Measurements from ENCODE around the gene EML6.

EML6 gene

DNA sequence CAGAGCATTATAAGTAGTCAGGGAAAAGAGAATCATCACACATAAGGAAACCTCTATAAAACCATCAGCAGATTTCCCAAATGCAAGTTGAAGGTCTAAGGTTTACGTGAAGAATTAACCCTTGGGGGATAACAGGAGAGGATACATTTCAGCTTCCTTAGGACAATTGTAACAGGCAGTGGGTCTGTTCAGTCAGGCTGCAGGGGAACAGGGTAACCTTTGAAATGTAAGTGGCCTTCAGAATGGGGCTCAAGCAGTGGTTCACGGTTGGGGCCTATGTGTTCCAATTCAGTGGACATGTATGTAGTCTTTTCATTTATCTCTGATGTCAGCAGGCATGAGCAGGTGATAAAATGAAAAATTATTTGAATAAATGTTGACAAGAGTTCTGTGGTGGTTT lies 139.3 kb downstream of the EML6 start:
- no peak overlapping the region for H3K4me2 ChIP-seq (ENCODE audit: low read length)
- no peaks in the 10 kb centered on the region for H3K27me3 ChIP-seq (ENCODE audit: low read depth, low read length)
- H4K20me1 ChIP-seq (ENCODE audit: insufficient read depth, low read length) = no peaks in the 10 kb centered on the region
- no peak overlapping the region for H3K27ac ChIP-seq (ENCODE audit: low read length)
- no peak overlapping the region for H3K9ac ChIP-seq (ENCODE audit: low read length)
- no peaks in the 10 kb centered on the region for H3K9me3 ChIP-seq (ENCODE audit: insufficient read depth, low read length)
- H3K4me3 ChIP-seq (ENCODE audit: low read length) = no peak overlapping the region
- H3K36me3 ChIP-seq (replicated peaks; ENCODE audit: low read depth, low read length) = no peaks in the 10 kb centered on the region
- TF ChIP-seq EZH2phosphoT487 (IDR thresholded peaks at IDR 0.05; ENCODE audit: low read depth) = no peak
- TF ChIP-seq, protein P1, sequence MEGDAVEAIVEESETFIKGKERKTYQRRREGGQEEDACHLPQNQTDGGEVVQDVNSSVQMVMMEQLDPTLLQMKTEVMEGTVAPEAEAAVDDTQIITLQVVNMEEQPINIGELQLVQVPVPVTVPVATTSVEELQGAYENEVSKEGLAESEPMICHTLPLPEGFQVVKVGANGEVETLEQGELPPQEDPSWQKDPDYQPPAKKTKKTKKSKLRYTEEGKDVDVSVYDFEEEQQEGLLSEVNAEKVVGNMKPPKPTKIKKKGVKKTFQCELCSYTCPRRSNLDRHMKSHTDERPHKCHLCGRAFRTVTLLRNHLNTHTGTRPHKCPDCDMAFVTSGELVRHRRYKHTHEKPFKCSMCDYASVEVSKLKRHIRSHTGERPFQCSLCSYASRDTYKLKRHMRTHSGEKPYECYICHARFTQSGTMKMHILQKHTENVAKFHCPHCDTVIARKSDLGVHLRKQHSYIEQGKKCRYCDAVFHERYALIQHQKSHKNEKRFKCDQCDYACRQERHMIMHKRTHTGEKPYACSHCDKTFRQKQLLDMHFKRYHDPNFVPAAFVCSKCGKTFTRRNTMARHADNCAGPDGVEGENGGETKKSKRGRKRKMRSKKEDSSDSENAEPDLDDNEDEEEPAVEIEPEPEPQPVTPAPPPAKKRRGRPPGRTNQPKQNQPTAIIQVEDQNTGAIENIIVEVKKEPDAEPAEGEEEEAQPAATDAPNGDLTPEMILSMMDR (IDR thresholded peaks at IDR 0.05; ENCODE audit: low read depth, low read length) = no peak
- H3K79me2 ChIP-seq (ENCODE audit: low read length) = no peaks in the 10 kb centered on the region
- H3K4me1 ChIP-seq (ENCODE audit: low read length) = peaks cover 13% of the 10 kb centered on the region
- no peak overlapping the region for H2AFZ ChIP-seq (ENCODE audit: low read depth, low read length)

DNA sequence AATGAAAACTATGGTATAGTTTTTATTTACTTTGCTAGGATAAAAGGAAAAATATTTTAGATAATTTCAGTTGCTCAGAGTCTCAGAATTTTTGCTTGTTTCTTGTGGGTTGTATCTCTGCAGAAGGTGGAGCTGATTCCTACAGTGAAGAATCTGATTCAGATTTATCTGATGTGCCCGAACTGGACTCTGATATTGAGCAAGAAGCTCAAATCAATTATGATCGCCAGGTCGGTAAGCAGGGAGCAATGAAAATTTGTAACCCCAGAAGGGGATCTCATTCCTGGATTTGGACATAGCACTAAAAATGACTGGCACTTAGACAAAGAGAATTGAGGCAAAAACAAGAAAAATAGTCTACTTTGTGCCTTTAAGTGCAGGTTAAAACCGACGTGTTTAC lies 140.2 kb downstream of the EML6 start:
- Histone ChIP-seq H3K9ac (ENCODE audit: low read length) (no peak overlapping the region), H3K4me3 (ENCODE audit: low read length) (no peak overlapping the region), H3K27me3 (ENCODE audit: low read depth, low read length) (no peaks in the 10 kb centered on the region), H3K27ac (ENCODE audit: low read length) (no peak overlapping the region), H3K79me2 (ENCODE audit: low read length) (no peaks in the 10 kb centered on the region), H3K9me3 (ENCODE audit: insufficient read depth, low read length) (no peaks in the 10 kb centered on the region), H3K36me3 (replicated peaks; ENCODE audit: low read depth, low read length) (no peaks in the 10 kb centered on the region), H4K20me1 (ENCODE audit: insufficient read depth, low read length) (no peaks in the 10 kb centered on the region), H3K4me1 (ENCODE audit: low read length) (peaks cover 15% of the 10 kb centered on the region), H2AFZ (ENCODE audit: low read depth, low read length) (no peak overlapping the region), H3K4me2 (ENCODE audit: low read length) (no peak overlapping the region)
- TF ChIP-seq, protein P1 (IDR thresholded peaks at IDR 0.05; ENCODE audit: low read depth, low read length) = no peak
- no peak for TF ChIP-seq EZH2phosphoT487 (IDR thresholded peaks at IDR 0.05; ENCODE audit: low read depth)

DNA sequence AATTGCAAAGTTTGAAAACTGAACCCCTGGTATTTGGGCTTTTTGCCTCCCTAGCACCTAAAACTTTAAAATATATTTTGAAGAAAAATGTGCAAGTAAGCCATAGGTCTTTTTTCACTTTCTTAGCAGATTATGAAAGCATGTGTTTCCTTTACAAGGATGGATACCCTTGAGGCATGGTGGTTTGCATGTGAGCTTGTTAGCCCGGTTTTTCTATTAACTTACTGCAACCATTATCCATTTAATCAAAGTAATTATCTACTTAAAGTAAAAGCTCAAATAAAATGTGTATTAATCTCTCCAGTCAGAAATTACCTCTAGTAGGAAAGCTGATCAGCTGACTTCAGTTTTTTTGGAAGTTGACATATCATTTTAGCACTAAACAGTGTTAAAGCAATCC lies 140.6 kb downstream of the EML6 start:
- Histone ChIP-seq H3K4me2 (ENCODE audit: low read length) (no peak overlapping the region), H2AFZ (ENCODE audit: low read depth, low read length) (no peak overlapping the region), H3K4me1 (ENCODE audit: low read length) (peaks cover 15% of the 10 kb centered on the region), H3K79me2 (ENCODE audit: low read length) (no peaks in the 10 kb centered on the region), H3K36me3 (replicated peaks; ENCODE audit: low read depth, low read length) (no peaks in the 10 kb centered on the region), H3K27me3 (ENCODE audit: low read depth, low read length) (no peaks in the 10 kb centered on the region), H3K9me3 (ENCODE audit: insufficient read depth, low read length) (no peaks in the 10 kb centered on the region), H3K27ac (ENCODE audit: low read length) (no peak overlapping the region), H4K20me1 (ENCODE audit: insufficient read depth, low read length) (no peaks in the 10 kb centered on the region), H3K4me3 (ENCODE audit: low read length) (no peak overlapping the region), H3K9ac (ENCODE audit: low read length) (no peak overlapping the region)
- no peak for TF ChIP-seq EZH2phosphoT487 (IDR thresholded peaks at IDR 0.05; ENCODE audit: low read depth)
- TF ChIP-seq, protein P1 (IDR thresholded peaks at IDR 0.05; ENCODE audit: low read depth, low read length) = no peak

DNA sequence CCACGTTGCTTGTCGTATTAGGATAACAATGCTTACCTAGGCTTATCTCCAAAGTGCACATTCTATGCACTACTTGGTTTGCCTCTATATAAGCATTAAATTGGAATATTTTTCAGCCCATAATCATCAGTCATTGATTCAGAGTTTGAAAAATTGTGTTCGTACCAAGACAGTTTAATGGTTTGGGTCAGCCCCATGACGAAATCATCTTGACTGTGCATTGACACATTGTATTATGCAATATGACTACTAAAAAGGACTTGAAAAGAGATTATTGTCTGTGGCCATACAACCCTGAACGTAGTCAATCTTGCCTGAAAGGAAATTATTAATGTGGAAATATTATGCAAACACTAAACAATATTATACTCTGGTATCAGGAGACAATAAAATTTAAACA lies 141.3 kb downstream of the EML6 start:
- H2AFZ ChIP-seq (ENCODE audit: low read depth, low read length) = no peak overlapping the region
- H3K9ac ChIP-seq (ENCODE audit: low read length) = no peak overlapping the region
- H3K4me1 ChIP-seq (ENCODE audit: low read length) = peaks cover 15% of the 10 kb centered on the region
- H3K36me3 ChIP-seq (replicated peaks; ENCODE audit: low read depth, low read length) = no peaks in the 10 kb centered on the region
- no peaks in the 10 kb centered on the region for H3K9me3 ChIP-seq (ENCODE audit: insufficient read depth, low read length)
- TF ChIP-seq, protein P1 (IDR thresholded peaks at IDR 0.05; ENCODE audit: low read depth, low read length) = no peak
- no peak for TF ChIP-seq EZH2phosphoT487 (IDR thresholded peaks at IDR 0.05; ENCODE audit: low read depth)
- H3K27ac ChIP-seq (ENCODE audit: low read length) = no peak overlapping the region
- no peaks in the 10 kb centered on the region for H3K27me3 ChIP-seq (ENCODE audit: low read depth, low read length)
- H3K79me2 ChIP-seq (ENCODE audit: low read length) = no peaks in the 10 kb centered on the region
- no peak overlapping the region for H3K4me3 ChIP-seq (ENCODE audit: low read length)
- no peaks in the 10 kb centered on the region for H4K20me1 ChIP-seq (ENCODE audit: insufficient read depth, low read length)
- H3K4me2 ChIP-seq (ENCODE audit: low read length) = no peak overlapping the region
